ENCODE results near the gene FOXP1.

FOXP1 gene

GRCh38 chr3:71429597-71429988 is 153.9 kb downstream of the FOXP1 start:
- in situ Hi-C loops (cut with HindIII; ENCODE audit: low sequenced_read_pairs) = no loop called here
- no peak for TF ChIP-seq CTCF (IDR thresholded peaks at IDR 0.05; ENCODE audit: low read depth, low read length)
- DNase-seq (ENCODE audit: low read depth, low spot score) = no peak
- H3K4me3 ChIP-seq (ENCODE audit: low read depth, low read length) = no peak overlapping the region

GRCh38 chr3:71428841-71429596 is 154.5 kb downstream of the FOXP1 start:
- in situ Hi-C loops (cut with HindIII; ENCODE audit: low sequenced_read_pairs) = no loop called here
- no peak overlapping the region for H3K4me3 ChIP-seq (ENCODE audit: low read depth, low read length)
- peak; percentile 59 for DNase-seq (ENCODE audit: low read depth, low spot score)
- TF ChIP-seq CTCF (IDR thresholded peaks at IDR 0.05; ENCODE audit: low read depth, low read length) = no peak

GRCh38 chr3:71425491-71426071 is 157.9 kb downstream of the FOXP1 start:
- DNase-seq (ENCODE audit: low read depth, low spot score) = peak; percentile 97
- in situ Hi-C loops (cut with HindIII; ENCODE audit: low sequenced_read_pairs) = no loop called here
- H3K4me3 ChIP-seq (ENCODE audit: low read depth, low read length) = no peak overlapping the region
- TF ChIP-seq CTCF (IDR thresholded peaks at IDR 0.05; ENCODE audit: low read depth, low read length) = no peak

GRCh38 chr3:71423151-71423906 is 160.2 kb downstream of the FOXP1 start:
- DNase-seq (ENCODE audit: low read depth, low spot score) = peak; percentile 46
- H3K4me3 ChIP-seq (ENCODE audit: low read depth, low read length) = no peak overlapping the region
- TF ChIP-seq CTCF (IDR thresholded peaks at IDR 0.05; ENCODE audit: low read depth, low read length) = peak; percentile 28
- in situ Hi-C loops (cut with HindIII; ENCODE audit: low sequenced_read_pairs) = no loop called here

GRCh38 chr3:71421820-71422566 is 161.5 kb downstream of the FOXP1 start:
- no peak for TF ChIP-seq CTCF (IDR thresholded peaks at IDR 0.05; ENCODE audit: low read depth, low read length)
- no peak overlapping the region for H3K4me3 ChIP-seq (ENCODE audit: low read depth, low read length)
- in situ Hi-C loops (cut with HindIII; ENCODE audit: low sequenced_read_pairs) = no loop called here
- no peak for DNase-seq (ENCODE audit: low read depth, low spot score)

GRCh38 chr3:71421475-71421819 is 162.1 kb downstream of the FOXP1 start:
- in situ Hi-C loops (cut with HindIII; ENCODE audit: low sequenced_read_pairs) = no loop called here
- no peak overlapping the region for H3K4me3 ChIP-seq (ENCODE audit: low read depth, low read length)
- no peak for TF ChIP-seq CTCF (IDR thresholded peaks at IDR 0.05; ENCODE audit: low read depth, low read length)
- DNase-seq (ENCODE audit: low read depth, low spot score) = no peak

All from astrocyte of the spinal cord (primary cell).